Measurements from ENCODE around the gene SULT2B1. TPM values are rescaled to one million over a fixed set of nuclear protein-coding genes. Genes with fewer than 3 reads are reported as not detected.
A peak's percentile ranks its signal among the peaks of the same experiment; 100 is the strongest.

SULT2B1 gene
- total RNA-seq, 1 donor from 2014 or later: not detected

GRCh38 chr19:48508729-48509411 lies 43.1 kb upstream of the SULT2B1 start:
- no peak overlapping the region for H3K27ac Mint-ChIP-seq (ENCODE audit: unreplicated experiment)
- TF ChIP-seq, protein P1, sequence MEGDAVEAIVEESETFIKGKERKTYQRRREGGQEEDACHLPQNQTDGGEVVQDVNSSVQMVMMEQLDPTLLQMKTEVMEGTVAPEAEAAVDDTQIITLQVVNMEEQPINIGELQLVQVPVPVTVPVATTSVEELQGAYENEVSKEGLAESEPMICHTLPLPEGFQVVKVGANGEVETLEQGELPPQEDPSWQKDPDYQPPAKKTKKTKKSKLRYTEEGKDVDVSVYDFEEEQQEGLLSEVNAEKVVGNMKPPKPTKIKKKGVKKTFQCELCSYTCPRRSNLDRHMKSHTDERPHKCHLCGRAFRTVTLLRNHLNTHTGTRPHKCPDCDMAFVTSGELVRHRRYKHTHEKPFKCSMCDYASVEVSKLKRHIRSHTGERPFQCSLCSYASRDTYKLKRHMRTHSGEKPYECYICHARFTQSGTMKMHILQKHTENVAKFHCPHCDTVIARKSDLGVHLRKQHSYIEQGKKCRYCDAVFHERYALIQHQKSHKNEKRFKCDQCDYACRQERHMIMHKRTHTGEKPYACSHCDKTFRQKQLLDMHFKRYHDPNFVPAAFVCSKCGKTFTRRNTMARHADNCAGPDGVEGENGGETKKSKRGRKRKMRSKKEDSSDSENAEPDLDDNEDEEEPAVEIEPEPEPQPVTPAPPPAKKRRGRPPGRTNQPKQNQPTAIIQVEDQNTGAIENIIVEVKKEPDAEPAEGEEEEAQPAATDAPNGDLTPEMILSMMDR (conservative IDR thresholded peaks at IDR 0.05): no peak
- peaks cover 10% of the 10 kb centered on the region for H3K4me1 Mint-ChIP-seq
- no peak for DNase-seq (ENCODE audit: low read depth, low spot score)
- peaks cover 34% of the 10 kb centered on the region for H3K27me3 Mint-ChIP-seq (ENCODE audit: low read depth)
- no peak overlapping the region for H3K4me3 Mint-ChIP-seq
- H3K36me3 Mint-ChIP-seq (ENCODE audit: low read depth): no peaks in the 10 kb centered on the region
- H3K9me3 Mint-ChIP-seq: no peaks in the 10 kb centered on the region

GRCh38 chr19:48509467-48510194 lies 42.3 kb upstream of the SULT2B1 start:
- peaks cover 14% of the 10 kb centered on the region for H3K4me1 Mint-ChIP-seq
- no peak for DNase-seq (ENCODE audit: low read depth, low spot score)
- H3K4me3 Mint-ChIP-seq: peak overlapping the region; percentile 54
- H3K27ac Mint-ChIP-seq (ENCODE audit: unreplicated experiment): no peak overlapping the region
- H3K27me3 Mint-ChIP-seq (ENCODE audit: low read depth): peaks cover 36% of the 10 kb centered on the region
- no peaks in the 10 kb centered on the region for H3K9me3 Mint-ChIP-seq
- H3K36me3 Mint-ChIP-seq (ENCODE audit: low read depth): no peaks in the 10 kb centered on the region
- TF ChIP-seq, protein P1 (conservative IDR thresholded peaks at IDR 0.05): no peak

GRCh38 chr19:48510421-48511268 lies 41.3 kb upstream of the SULT2B1 start:
- H3K27me3 Mint-ChIP-seq (ENCODE audit: low read depth): peaks cover 36% of the 10 kb centered on the region
- peak; percentile 68 for DNase-seq (ENCODE audit: low read depth, low spot score)
- no peak overlapping the region for H3K27ac Mint-ChIP-seq (ENCODE audit: unreplicated experiment)
- peaks cover 14% of the 10 kb centered on the region for H3K4me1 Mint-ChIP-seq
- TF ChIP-seq, protein P1 (conservative IDR thresholded peaks at IDR 0.05): no peak
- H3K36me3 Mint-ChIP-seq (ENCODE audit: low read depth): no peaks in the 10 kb centered on the region
- H3K4me3 Mint-ChIP-seq: peak overlapping the region; percentile 83
- no peaks in the 10 kb centered on the region for H3K9me3 Mint-ChIP-seq

- H3K4me1 Mint-ChIP-seq: peaks cover 14% of the 10 kb centered on the region
- no peaks in the 10 kb centered on the region for H3K9me3 Mint-ChIP-seq
- no peaks in the 10 kb centered on the region for H3K36me3 Mint-ChIP-seq (ENCODE audit: low read depth)
- peaks cover 34% of the 10 kb centered on the region for H3K27me3 Mint-ChIP-seq (ENCODE audit: low read depth)
- peak overlapping the region; percentile 83 for H3K4me3 Mint-ChIP-seq
- no peak overlapping the region for H3K27ac Mint-ChIP-seq (ENCODE audit: unreplicated experiment)
- DNase-seq (ENCODE audit: low read depth, low spot score): no peak
- TF ChIP-seq, protein P1 (conservative IDR thresholded peaks at IDR 0.05): no peak
These were observed 40.6 kb upstream of the SULT2B1 start for GRCh38 chr19:48511321-48511731.

GRCh38 chr19:48511800-48512503 lies 40.0 kb upstream of the SULT2B1 start, which contains the start of gene LMTK3:
Gene LMTK3 (minus strand): TSS chr19:48511835. CDS start chr19:48511576, 259 bp downstream.
- peaks cover 35% of the 10 kb centered on the region for H3K27me3 Mint-ChIP-seq (ENCODE audit: low read depth)
- no peaks in the 10 kb centered on the region for H3K9me3 Mint-ChIP-seq
- H3K4me3 Mint-ChIP-seq: peak within 1 kb of the TSS; percentile 83
- peaks cover 14% of the 10 kb centered on the region for H3K4me1 Mint-ChIP-seq
- H3K36me3 Mint-ChIP-seq (ENCODE audit: low read depth): no peaks in the 10 kb centered on the region
- no peak within 1 kb of the TSS for H3K27ac Mint-ChIP-seq (ENCODE audit: unreplicated experiment)
- no peak for DNase-seq (ENCODE audit: low read depth, low spot score)
- TF ChIP-seq, protein P1 (conservative IDR thresholded peaks at IDR 0.05): no peak

Data from neural crest cell (in vitro differentiated cells).